AG04450 (cell line): ENCODE data around the gene LGMN. TPM values are rescaled to one million over a fixed set of nuclear protein-coding genes. Genes with fewer than 3 reads are reported as not detected.
A peak's percentile ranks its signal among the peaks of the same experiment; 100 is the strongest.
"Not testable (repeated sequence)": the region's sequence is repeated elsewhere in the genome, so short reads cannot be mapped to it uniquely, and the experiment has no call there.

Experiments used
- CTCF ChIA-PET: fragments of 300-600, 350-600 bp; formaldehyde crosslinking; extraction: SDS; loops from one replicate; lab custom pipeline; 2022; ENCODE audit warnings: antibody characterized with exemption, inconsistent platforms; lab: Charles Lee
- POLR2A ChIA-PET: fragments of 350-600 bp; formaldehyde crosslinking; extraction: SDS; loops from one replicate; lab custom pipeline; 2021; ENCODE audit warnings: antibody characterized with exemption, inconsistent platforms; lab: Yijun Ruan, JAX
- DNase-seq: peaks from one replicate; pipeline ENCODE4 v3.0.0-alpha.2; 2011; ENCODE audit warnings: low read depth, low spot score
- H3K27ac ChIP-seq: one replicate; pipeline ENCODE4 v1.5.1; 2012; ENCODE audit warnings: low read depth, low read length, control low read depth
- H3K27me3 ChIP-seq: one replicate; pipeline ENCODE4 v1.6.0; 2012; ENCODE audit warnings: low read length; ENCODE audit not compliant: control insufficient read depth, insufficient read depth
- H3K4me3 ChIP-seq: 2 replicates; pipeline ENCODE4 v1.5.1; 2011; ENCODE audit warnings: mild to moderate bottlenecking, low read depth, low read length, control low read depth
- H3K9me3 ChIP-seq: 2 replicates; pipeline ENCODE4 v1.5.1; 2012; ENCODE audit warnings: low read length; ENCODE audit not compliant: control insufficient read depth, insufficient read depth
- polyA plus RNA-seq: library from polyadenylated mRNA; depleted of rRNA; stranded (reverse); fragments of >200 nt; gene quantifications from 2 replicates; pipeline ENCODE4 v1.2.3, GENCODE V29; 2011
- TF ChIP-seq, protein P1 (sequence below): IDR thresholded peaks from 2 replicates; pipeline ENCODE4 v1.5.1; 2011; ENCODE audit warnings: low read depth, low read length, control low read depth, inconsistent platforms

LGMN gene
- polyA plus RNA-seq, 1 experiment, result 21.8 TPM

DNA sequence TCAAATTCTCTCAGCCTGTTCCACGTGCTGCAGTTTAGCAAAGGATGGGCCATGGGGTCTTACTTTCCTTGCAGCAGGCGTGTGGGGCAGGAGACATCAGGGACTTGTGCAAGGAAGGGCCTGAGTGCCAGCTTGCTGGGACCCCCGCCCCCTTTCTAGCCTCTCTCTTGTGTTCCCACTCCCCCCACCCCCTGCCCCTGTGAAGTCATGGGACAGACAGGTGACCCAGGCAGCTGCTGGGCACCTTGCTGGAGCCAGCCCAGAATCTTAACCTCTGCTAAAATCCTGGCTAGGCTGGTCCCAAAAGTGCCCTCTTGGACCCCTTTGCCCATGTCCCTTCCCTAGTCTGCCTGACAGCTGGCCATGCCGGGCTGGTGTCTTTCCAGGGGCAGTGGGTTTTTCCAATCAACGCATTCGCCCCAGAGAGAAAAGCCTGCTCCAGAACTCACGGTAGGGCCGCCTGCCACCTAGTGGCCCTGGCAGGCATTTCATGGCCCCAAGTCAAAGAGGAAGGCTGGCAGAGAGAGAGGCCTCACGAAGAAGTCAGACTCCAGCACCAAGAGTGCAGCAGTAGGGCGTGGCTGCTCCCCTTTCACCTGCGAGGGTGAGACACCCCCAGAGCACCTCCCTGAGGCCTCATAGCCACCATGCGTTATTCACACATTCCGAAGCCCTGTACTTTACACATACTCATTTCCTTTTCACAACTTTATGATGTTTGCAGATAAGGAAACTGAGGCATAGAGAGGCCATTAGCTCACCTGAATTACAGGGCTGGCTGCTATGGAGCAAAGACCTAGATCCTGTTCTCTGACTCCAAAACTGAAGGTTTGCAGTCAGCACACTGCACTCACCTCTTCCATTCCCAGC lies 67.4 kb downstream of the LGMN start:
- H3K9me3 ChIP-seq, result no peaks in the 10 kb centered on the region; the same call in none of the 2 replicates
- no peak overlapping the region for H3K4me3 ChIP-seq
- TF ChIP-seq, protein P1, sequence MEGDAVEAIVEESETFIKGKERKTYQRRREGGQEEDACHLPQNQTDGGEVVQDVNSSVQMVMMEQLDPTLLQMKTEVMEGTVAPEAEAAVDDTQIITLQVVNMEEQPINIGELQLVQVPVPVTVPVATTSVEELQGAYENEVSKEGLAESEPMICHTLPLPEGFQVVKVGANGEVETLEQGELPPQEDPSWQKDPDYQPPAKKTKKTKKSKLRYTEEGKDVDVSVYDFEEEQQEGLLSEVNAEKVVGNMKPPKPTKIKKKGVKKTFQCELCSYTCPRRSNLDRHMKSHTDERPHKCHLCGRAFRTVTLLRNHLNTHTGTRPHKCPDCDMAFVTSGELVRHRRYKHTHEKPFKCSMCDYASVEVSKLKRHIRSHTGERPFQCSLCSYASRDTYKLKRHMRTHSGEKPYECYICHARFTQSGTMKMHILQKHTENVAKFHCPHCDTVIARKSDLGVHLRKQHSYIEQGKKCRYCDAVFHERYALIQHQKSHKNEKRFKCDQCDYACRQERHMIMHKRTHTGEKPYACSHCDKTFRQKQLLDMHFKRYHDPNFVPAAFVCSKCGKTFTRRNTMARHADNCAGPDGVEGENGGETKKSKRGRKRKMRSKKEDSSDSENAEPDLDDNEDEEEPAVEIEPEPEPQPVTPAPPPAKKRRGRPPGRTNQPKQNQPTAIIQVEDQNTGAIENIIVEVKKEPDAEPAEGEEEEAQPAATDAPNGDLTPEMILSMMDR, result peak; percentile 98
- H3K27ac ChIP-seq, result peak overlapping the region; percentile 21
- ChIA-PET CTCF (interaction anchor here (0.6 to 3.6 kb wide), 21 partner anchors 9 to 522 kb away, joined by 3 to 15 read pairs (median 5); no protein-coding TSS in a partner anchor), POLR2A (no interaction called here)
- peak; percentile 45 for DNase-seq
- no peaks in the 10 kb centered on the region for H3K27me3 ChIP-seq

DNA sequence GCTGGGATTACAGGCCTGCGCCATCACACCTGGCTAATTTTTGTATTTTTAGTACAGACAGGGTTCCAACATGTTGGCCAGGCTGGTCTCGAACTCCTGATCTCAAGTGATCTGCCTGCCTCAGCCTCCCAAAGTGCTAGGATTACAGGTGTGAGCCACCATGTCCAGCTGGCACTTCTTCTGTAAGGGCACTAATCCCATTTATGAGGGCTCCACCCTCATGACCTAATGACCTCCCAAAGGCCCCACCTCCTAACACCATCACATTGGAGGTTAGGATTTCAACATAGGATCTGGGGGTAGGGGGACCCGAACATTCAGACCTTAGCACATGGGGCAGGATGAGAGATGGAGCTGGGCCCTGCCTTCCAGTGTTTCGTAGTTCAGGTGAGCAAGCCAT lies 68.1 kb downstream of the LGMN start:
- POLR2A ChIA-PET, DNase-seq, H3K4me3 ChIP-seq, H3K9me3 ChIP-seq, H3K27me3 ChIP-seq: not testable (repeated sequence)
- H3K27ac ChIP-seq, result peak overlapping the region; percentile 21
- CTCF ChIA-PET, result interaction anchor here (0.6 to 3.6 kb wide), 10 partner anchors 10 to 303 kb away, joined by 3 to 15 read pairs (median 5); no protein-coding TSS in a partner anchor

DNA sequence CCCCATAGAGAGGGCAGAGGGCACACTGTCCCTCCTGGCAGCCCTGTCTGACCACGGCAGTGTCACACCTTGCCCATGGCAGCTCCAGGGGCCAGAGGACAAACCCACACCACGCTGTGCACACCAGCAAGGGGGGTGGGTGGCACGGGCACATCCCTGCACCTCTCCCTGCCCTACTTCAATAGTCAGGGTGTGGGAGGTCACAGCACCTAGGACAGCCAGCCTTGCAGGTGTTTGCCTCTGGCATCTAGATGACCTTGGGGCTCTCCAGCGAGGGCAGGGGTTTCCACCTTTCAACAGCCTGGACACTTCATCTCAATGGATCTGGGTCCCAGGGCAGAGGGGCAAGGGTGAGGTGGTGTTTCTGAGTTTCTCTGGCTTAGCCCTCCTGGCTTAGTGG lies 69.2 kb downstream of the LGMN start:
- TF ChIP-seq, protein P1, result no peak
- no peak for DNase-seq
- Histone ChIP-seq H3K9me3 (no peaks in the 10 kb centered on the region; the same call in none of the 2 replicates), H3K27ac (no peak overlapping the region), H3K27me3 (no peaks in the 10 kb centered on the region), H3K4me3 (no peak overlapping the region)
- CTCF ChIA-PET, result no interaction called here
- POLR2A ChIA-PET, result no interaction called here

DNA sequence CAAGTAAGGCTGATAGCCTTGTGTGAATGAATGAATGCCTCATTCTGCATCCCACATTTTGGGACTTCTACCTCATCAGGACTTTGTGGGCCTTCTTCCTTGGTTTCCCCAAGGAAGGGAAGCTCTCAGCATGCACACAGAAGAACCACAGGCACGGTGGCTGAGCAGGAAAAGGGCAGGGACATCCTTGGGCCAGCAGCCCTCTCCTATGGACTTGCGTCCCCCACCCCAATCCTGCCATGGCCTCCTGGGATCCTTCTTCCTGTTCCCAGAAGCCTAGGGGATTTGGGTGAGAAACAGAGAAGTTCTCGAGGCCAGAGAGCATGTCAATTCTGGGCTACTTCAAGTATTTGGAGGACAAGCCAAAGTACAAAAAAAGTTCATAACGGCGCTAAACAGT lies 69.7 kb downstream of the LGMN start:
- H3K27ac ChIP-seq, result no peak overlapping the region
- CTCF ChIA-PET, result no interaction called here
- no peaks in the 10 kb centered on the region; the same call in none of the 2 replicates for H3K9me3 ChIP-seq
- no peaks in the 10 kb centered on the region for H3K27me3 ChIP-seq
- DNase-seq, result no peak
- H3K4me3 ChIP-seq, result no peak overlapping the region
- TF ChIP-seq, protein P1, result no peak
- POLR2A ChIA-PET, result no interaction called here

DNA sequence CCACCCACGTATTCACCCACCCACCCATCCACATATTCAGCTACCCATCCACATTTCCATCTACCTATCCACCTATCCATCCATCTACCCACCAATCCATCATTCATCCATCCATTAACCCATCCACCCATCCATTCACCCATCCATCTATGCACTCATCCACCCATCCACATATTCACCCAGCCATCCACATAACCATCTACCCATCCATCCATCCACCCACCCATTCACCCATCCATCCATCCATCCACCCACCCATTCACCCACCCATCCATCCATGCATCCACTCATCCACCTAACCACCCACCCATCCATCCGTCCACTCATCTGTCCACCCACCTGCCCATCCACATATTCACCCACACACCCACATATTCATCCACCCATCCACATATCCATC lies 70.5 kb downstream of the LGMN start:
- H3K27ac ChIP-seq, result no peak overlapping the region
- CTCF ChIA-PET, result no interaction called here
- POLR2A ChIA-PET, result no interaction called here
- TF ChIP-seq, protein P1, result no peak
- H3K27me3 ChIP-seq, result no peaks in the 10 kb centered on the region
- H3K9me3 ChIP-seq, result no peaks in the 10 kb centered on the region; the same call in none of the 2 replicates
- no peak overlapping the region for H3K4me3 ChIP-seq
- no peak for DNase-seq
